ENCODE results near the gene AUP1. TPM values are rescaled to one million over a fixed set of nuclear protein-coding genes. Genes with fewer than 3 reads are reported as not detected.

The AUP1 gene
- total and polyA plus RNA-seq, 9 of the 15 experiments (the other 6 are each of a cell fraction or from before 2014, with no cell fraction given) = 70.7 to 245 (median 165) TPM

GRCh38 chr2:74548900-74549826, 19.7 kb upstream of the AUP1 start (continued):
- 0 out of 2 replicates have a peak, but pooled peaks have one; percentile 39 for TF ChIP-seq ZBTB9 (CRISPR knock-in tag; IDR thresholded peaks at IDR 0.05)
- no peak for TF ChIP-seq NR4A1 (CRISPR knock-in tag; IDR thresholded peaks at IDR 0.05)
- 0 out of 2 replicates have a peak, but pooled peaks have one; percentile 32 for TF ChIP-seq NR4A1 (tag; IDR thresholded peaks at IDR 0.05)
- no peak for TF ChIP-seq IRF9 (tag; IDR thresholded peaks at IDR 0.05)
- TF ChIP-seq MLX (CRISPR knock-in tag; conservative IDR thresholded peaks at IDR 0.05) = no peak
- no peak for TF ChIP-seq NFIX (CRISPR knock-in tag; IDR thresholded peaks at IDR 0.05; ENCODE audit: low read depth)
- no peak for TF ChIP-seq CHCHD3 (CRISPR knock-in tag; IDR thresholded peaks at IDR 0.05)
- no peak for TF ChIP-seq ZNF384 (IDR thresholded peaks at IDR 0.05; ENCODE audit: low read depth, low read length)
- TF ChIP-seq SREBF1 (IDR thresholded peaks at IDR 0.05; ENCODE audit: borderline replicate concordance, low read depth, low read length) = no peak
- TF ChIP-seq NFIC (IDR thresholded peaks at IDR 0.05) = 0 out of 2 replicates have a peak, but pooled peaks have one; percentile 23
- no peak; the same call in 1 of the 2 replicates for TF ChIP-seq MBD2 (IDR thresholded peaks at IDR 0.05; ENCODE audit: borderline replicate concordance, low read depth)
- TF ChIP-seq ZNF41 (CRISPR knock-in tag; conservative IDR thresholded peaks at IDR 0.05) = no peak
- TF ChIP-seq ZEB2 (IDR thresholded peaks at IDR 0.05) = no peak
- TF ChIP-seq VEZF1 (CRISPR knock-in tag; IDR thresholded peaks at IDR 0.05) = peak; percentile 41
- no peak for TF ChIP-seq NCOA2 (IDR thresholded peaks at IDR 0.05; ENCODE audit: partially characterized antibody in 2 of 2)
- no peak for TF ChIP-seq DEAF1 (CRISPR knock-in tag; IDR thresholded peaks at IDR 0.05)
- TF ChIP-seq CHD4 (IDR thresholded peaks at IDR 0.05; ENCODE audit: insufficient read depth, insufficient replicate concordance, low read depth, low read length, poor library complexity, severe bottlenecking) = no peak
- no peak for TF ChIP-seq KLF6 (CRISPR knock-in tag; IDR thresholded peaks at IDR 0.05; ENCODE audit: borderline replicate concordance)
- TF ChIP-seq FIP1L1 (IDR thresholded peaks at IDR 0.05; ENCODE audit: low read depth, low read length, poor library complexity, severe bottlenecking) = no peak
- peak; percentile 52 to 63; a peak in 2 of 4 replicates for TF ChIP-seq NONO (IDR thresholded peaks at IDR 0.05; ENCODE audit: low read depth in 2 of 2, low read length in 1 of 2)

Data from K562 (cell line).